GM23338 (cell line): ENCODE data around the gene HIPK1. TPM values are rescaled to one million over a fixed set of nuclear protein-coding genes. Genes with fewer than 3 reads are reported as not detected.

ENCODE experiments used
- ATAC-seq: fragments of 200-7000 bp; cut with Tn5 transposase; 3 replicates; pipeline ENCODE4 v1.9.1; 2020
- DNase-seq: peaks from one replicate; pipeline ENCODE4 v3.0.0-alpha.2; 2015; ENCODE audit warnings: low spot score
- H2AFZ ChIP-seq: fragments of 200-600 bp; sonication (generic); 2 replicates; pipeline ENCODE4 v1.8.0; 2016; ENCODE audit warnings: antibody characterized with exemption, mild to moderate bottlenecking, moderate library complexity
- H3F3A ChIP-seq: fragments of 200-600 bp; sonication (generic); replicated peaks from 2 replicates; pipeline ENCODE4 v1.8.0; 2017; ENCODE audit warnings: antibody characterized with exemption, mixed run types, low read depth
- H3K27ac ChIP-seq: fragments of 200-600 bp; sonication (generic); 2 replicates; pipeline ENCODE4 v1.6.1; 2016; ENCODE audit warnings: low read depth
- H3K27me3 ChIP-seq: fragments of 200-600 bp; sonication (generic); 2 replicates; pipeline ENCODE4 v1.8.0; 2016; ENCODE audit warnings: mild to moderate bottlenecking, mixed run types, moderate library complexity; ENCODE audit not compliant: insufficient read depth
- H3K36me3 ChIP-seq: fragments of 200-600 bp; sonication (generic); 2 replicates; pipeline ENCODE4 v1.8.0; 2016; ENCODE audit warnings: mild to moderate bottlenecking; ENCODE audit not compliant: insufficient read depth
- H3K4me1 ChIP-seq: fragments of 200-600 bp; sonication (generic); 2 replicates; pipeline ENCODE4 v1.8.0; 2016; ENCODE audit warnings: mild to moderate bottlenecking, moderate library complexity; ENCODE audit not compliant: insufficient read depth
- H3K4me2 ChIP-seq: fragments of 200-600 bp; sonication (generic); 2 replicates; pipeline ENCODE4 v1.7.1; 2017; ENCODE audit warnings: mixed run types
- H3K4me3 ChIP-seq: fragments of 200-600 bp; sonication (generic); 2 replicates; pipeline ENCODE4 v1.6.1; 2016; ENCODE audit warnings: mixed run types
- H3K79me2 ChIP-seq: fragments of 200-600 bp; sonication (generic); replicated peaks from 2 replicates; pipeline ENCODE4 v1.8.0; 2017; ENCODE audit warnings: mild to moderate bottlenecking; ENCODE audit not compliant: insufficient read depth
- H3K9me2 ChIP-seq: fragments of 200-600 bp; sonication (generic); 2 replicates; pipeline ENCODE4 v1.8.0; 2017; ENCODE audit not compliant: insufficient read depth
- H4K20me1 ChIP-seq: fragments of 200-600 bp; sonication (generic); replicated peaks from 2 replicates; pipeline ENCODE4 v1.8.0; 2017; ENCODE audit warnings: mild to moderate bottlenecking; ENCODE audit not compliant: insufficient read depth
- H3K27ac Mint-ChIP-seq: 2 replicates; pipeline ENCODE4 v1.8.0; 2020; ENCODE audit warnings: inconsistent platforms, mild to moderate bottlenecking, moderate library complexity, mixed read lengths
- H3K27me3 Mint-ChIP-seq: 3 replicates; pipeline ENCODE4 v1.8.0; 2022; ENCODE audit warnings: low read depth, mild to moderate bottlenecking, moderate library complexity, mixed read lengths, inconsistent platforms; ENCODE audit not compliant: insufficient read depth, poor library complexity
- H3K36me3 Mint-ChIP-seq: 3 replicates; pipeline ENCODE4 v1.8.0; 2021; ENCODE audit warnings: low read depth, mild to moderate bottlenecking, inconsistent platforms, moderate library complexity, mixed read lengths
- H3K4me1 Mint-ChIP-seq: 3 replicates; pipeline ENCODE4 v1.8.0; 2020; ENCODE audit warnings: mild to moderate bottlenecking, inconsistent platforms, mixed read lengths
- H3K4me3 Mint-ChIP-seq: 3 replicates; pipeline ENCODE4 v1.8.0; 2021; ENCODE audit warnings: moderate library complexity, mild to moderate bottlenecking, inconsistent platforms, mixed read lengths
- H3K9me3 Mint-ChIP-seq: 3 replicates; pipeline ENCODE4 v1.8.0; 2020; ENCODE audit warnings: moderate library complexity, mild to moderate bottlenecking, inconsistent platforms, mixed read lengths
- CREB1 ChIP-seq: fragments of 250-450 bp; sonication (Bioruptor Pico); IDR thresholded peaks from 2 replicates; pipeline ENCODE4 v1.5.0; 2020; ENCODE audit warnings: low read depth, mild to moderate bottlenecking, moderate library complexity
- ETS1 ChIP-seq: IDR thresholded peaks from 2 replicates; pipeline ENCODE4 v1.6.1; 2016; ENCODE audit warnings: antibody characterized with exemption
- EZH2 ChIP-seq: fragments of 200-600 bp; sonication (generic); IDR thresholded peaks from one replicate; pipeline ENCODE4 v1.8.0; 2017; ENCODE audit warnings: antibody characterized with exemption, mild to moderate bottlenecking, low read depth; ENCODE audit not compliant: unreplicated experiment
- EZH2phosphoT487 ChIP-seq: fragments of 200-600 bp; sonication (generic); IDR thresholded peaks from one replicate; pipeline ENCODE4 v1.8.1; 2018; ENCODE audit warnings: antibody characterized with exemption; ENCODE audit not compliant: unreplicated experiment
- JUNB ChIP-seq: IDR thresholded peaks from one replicate; pipeline ENCODE4 v1.6.1; 2016; ENCODE audit warnings: antibody characterized with exemption; ENCODE audit not compliant: unreplicated experiment
- NANOG ChIP-seq: IDR thresholded peaks from 2 replicates; pipeline ENCODE4 v1.6.1; 2016; ENCODE audit warnings: antibody characterized with exemption, borderline replicate concordance
- POLR2AphosphoS5 ChIP-seq: IDR thresholded peaks from 2 replicates; pipeline ENCODE4 v1.6.1; 2016; ENCODE audit warnings: antibody characterized with exemption, low read depth
- STAT1 ChIP-seq: IDR thresholded peaks from one replicate; pipeline ENCODE4 v1.6.1; 2016; ENCODE audit warnings: antibody characterized with exemption; ENCODE audit not compliant: unreplicated experiment
- ZNF114 ChIP-seq: fragments of 250-450 bp; sonication (Bioruptor Pico); IDR thresholded peaks from 2 replicates; pipeline ENCODE4 v1.5.0; 2020; ENCODE audit warnings: mild to moderate bottlenecking, moderate library complexity
- ZNF331 ChIP-seq: fragments of 250-450 bp; sonication (Bioruptor Pico); IDR thresholded peaks from 2 replicates; pipeline ENCODE4 v1.5.0; 2020; ENCODE audit warnings: low read depth, mild to moderate bottlenecking, moderate library complexity
- ZNF462 ChIP-seq: fragments of 250-450 bp; sonication (Bioruptor Pico); IDR thresholded peaks from 2 replicates; pipeline ENCODE4 v1.5.0; 2020; ENCODE audit warnings: mild to moderate bottlenecking, moderate library complexity
- polyA plus RNA-seq: library from polyadenylated mRNA; unstranded; fragments of >200 nt; fragmentation: Nextera tagmentation; extraction: Ambion mirVana; gene quantifications from 2 replicates; pipeline ENCODE4 v1.2.1, GENCODE V29; 2016
- total RNA-seq: library from RNA; depleted of rRNA; stranded (reverse); fragments of >200 nt; shearing (Covaris generic); gene quantifications from 2 replicates; pipeline ENCODE4 v1.2.3, GENCODE V29; 2014
- TF ChIP-seq, protein P1 (sequence below): IDR thresholded peaks from one replicate; pipeline ENCODE4 v1.6.1; 2018; ENCODE audit warnings: antibody characterized with exemption; ENCODE audit not compliant: unreplicated experiment
- TF ChIP-seq, protein P2 (sequence below), 2 experiments: fragments of 200-600 bp in 1 of 2; sonication (generic) in 1 of 2; conservative IDR thresholded peaks; 2 replicates each; pipeline versions ENCODE4 v1.5.1 to v1.6.1; 2016 to 2017; ENCODE audit warnings: antibody characterized with exemption in 2 of 2, low read depth in 2 of 2, mild to moderate bottlenecking in 2 of 2, moderate library complexity in 1 of 2

Gene HIPK1
- total and polyA plus RNA-seq, 2 experiments from 2014 or later = 14.3 to 47.5 TPM

DNA sequence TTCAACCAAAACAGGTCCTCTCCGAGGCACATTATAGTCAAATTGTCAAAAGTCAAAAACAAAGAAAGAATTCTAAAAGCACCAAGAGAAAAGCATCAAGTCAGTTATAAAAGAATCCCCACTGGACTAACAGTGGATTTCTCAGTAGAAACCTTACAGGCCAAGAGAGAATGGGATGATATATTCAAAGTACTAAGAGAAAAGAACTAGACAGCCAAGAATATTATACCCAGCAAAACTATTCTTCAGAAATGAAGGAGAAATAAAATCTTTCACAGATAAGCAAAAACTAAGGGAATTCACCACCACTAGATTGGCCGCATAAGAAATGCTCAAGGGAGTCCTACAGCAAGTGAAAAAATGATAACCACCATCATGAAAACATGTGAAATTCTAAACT, 66.3 kb downstream of the HIPK1 start:
- Histone ChIP-seq H3K4me3 (no peak overlapping the region), H3F3A (peaks cover 4% of the 10 kb centered on the region; the same call in 1 of the 2 replicates), H3K4me2 (no peak overlapping the region), H3K27me3 (no peaks in the 10 kb centered on the region), H3K9me2 (0 out of 2 replicates have a peak, but pooled peaks cover 7% of the 10 kb centered on the region), H2AFZ (no peak overlapping the region), H3K79me2 (no peaks in the 10 kb centered on the region), H3K36me3 (peaks cover 17% of the 10 kb centered on the region), H3K27ac (no peak overlapping the region), H4K20me1 (no peaks in the 10 kb centered on the region), H3K4me1 (peaks cover 14% of the 10 kb centered on the region)
- DNase-seq (no peak), ATAC-seq (no peak)
- TF ChIP-seq, protein P1, sequence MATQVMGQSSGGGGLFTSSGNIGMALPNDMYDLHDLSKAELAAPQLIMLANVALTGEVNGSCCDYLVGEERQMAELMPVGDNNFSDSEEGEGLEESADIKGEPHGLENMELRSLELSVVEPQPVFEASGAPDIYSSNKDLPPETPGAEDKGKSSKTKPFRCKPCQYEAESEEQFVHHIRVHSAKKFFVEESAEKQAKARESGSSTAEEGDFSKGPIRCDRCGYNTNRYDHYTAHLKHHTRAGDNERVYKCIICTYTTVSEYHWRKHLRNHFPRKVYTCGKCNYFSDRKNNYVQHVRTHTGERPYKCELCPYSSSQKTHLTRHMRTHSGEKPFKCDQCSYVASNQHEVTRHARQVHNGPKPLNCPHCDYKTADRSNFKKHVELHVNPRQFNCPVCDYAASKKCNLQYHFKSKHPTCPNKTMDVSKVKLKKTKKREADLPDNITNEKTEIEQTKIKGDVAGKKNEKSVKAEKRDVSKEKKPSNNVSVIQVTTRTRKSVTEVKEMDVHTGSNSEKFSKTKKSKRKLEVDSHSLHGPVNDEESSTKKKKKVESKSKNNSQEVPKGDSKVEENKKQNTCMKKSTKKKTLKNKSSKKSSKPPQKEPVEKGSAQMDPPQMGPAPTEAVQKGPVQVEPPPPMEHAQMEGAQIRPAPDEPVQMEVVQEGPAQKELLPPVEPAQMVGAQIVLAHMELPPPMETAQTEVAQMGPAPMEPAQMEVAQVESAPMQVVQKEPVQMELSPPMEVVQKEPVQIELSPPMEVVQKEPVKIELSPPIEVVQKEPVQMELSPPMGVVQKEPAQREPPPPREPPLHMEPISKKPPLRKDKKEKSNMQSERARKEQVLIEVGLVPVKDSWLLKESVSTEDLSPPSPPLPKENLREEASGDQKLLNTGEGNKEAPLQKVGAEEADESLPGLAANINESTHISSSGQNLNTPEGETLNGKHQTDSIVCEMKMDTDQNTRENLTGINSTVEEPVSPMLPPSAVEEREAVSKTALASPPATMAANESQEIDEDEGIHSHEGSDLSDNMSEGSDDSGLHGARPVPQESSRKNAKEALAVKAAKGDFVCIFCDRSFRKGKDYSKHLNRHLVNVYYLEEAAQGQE = no peak
- TF ChIP-seq ZNF114 = no peak
- TF ChIP-seq ZNF462 (CRISPR knock-in tag) = no peak
- no peak for TF ChIP-seq POLR2AphosphoS5
- TF ChIP-seq STAT1 = no peak
- TF ChIP-seq CREB1 (CRISPR knock-in tag) = no peak
- TF ChIP-seq ETS1 = no peak
- no peak for TF ChIP-seq JUNB
- no peak for TF ChIP-seq EZH2phosphoT487
- TF ChIP-seq ZNF331 (CRISPR knock-in tag) = no peak
- TF ChIP-seq, protein P2, sequence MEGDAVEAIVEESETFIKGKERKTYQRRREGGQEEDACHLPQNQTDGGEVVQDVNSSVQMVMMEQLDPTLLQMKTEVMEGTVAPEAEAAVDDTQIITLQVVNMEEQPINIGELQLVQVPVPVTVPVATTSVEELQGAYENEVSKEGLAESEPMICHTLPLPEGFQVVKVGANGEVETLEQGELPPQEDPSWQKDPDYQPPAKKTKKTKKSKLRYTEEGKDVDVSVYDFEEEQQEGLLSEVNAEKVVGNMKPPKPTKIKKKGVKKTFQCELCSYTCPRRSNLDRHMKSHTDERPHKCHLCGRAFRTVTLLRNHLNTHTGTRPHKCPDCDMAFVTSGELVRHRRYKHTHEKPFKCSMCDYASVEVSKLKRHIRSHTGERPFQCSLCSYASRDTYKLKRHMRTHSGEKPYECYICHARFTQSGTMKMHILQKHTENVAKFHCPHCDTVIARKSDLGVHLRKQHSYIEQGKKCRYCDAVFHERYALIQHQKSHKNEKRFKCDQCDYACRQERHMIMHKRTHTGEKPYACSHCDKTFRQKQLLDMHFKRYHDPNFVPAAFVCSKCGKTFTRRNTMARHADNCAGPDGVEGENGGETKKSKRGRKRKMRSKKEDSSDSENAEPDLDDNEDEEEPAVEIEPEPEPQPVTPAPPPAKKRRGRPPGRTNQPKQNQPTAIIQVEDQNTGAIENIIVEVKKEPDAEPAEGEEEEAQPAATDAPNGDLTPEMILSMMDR (conservative IDR thresholded peaks at IDR 0.05; ENCODE audit: low read depth in 2 of 2) = no peak
- no peak for TF ChIP-seq NANOG
- no peak for TF ChIP-seq EZH2
- H3K27ac Mint-ChIP-seq = no peak overlapping the region
- no peak overlapping the region for H3K4me3 Mint-ChIP-seq
- H3K4me1 Mint-ChIP-seq = peaks cover 19% of the 10 kb centered on the region
- peaks cover 8% of the 10 kb centered on the region for H3K27me3 Mint-ChIP-seq
- H3K36me3 Mint-ChIP-seq = peaks cover 15% of the 10 kb centered on the region
- H3K9me3 Mint-ChIP-seq = peaks cover 22% of the 10 kb centered on the region
